ENCODE measurements around the gene CDC42SE2.

CDC42SE2 gene

GRCh38 chr5:131369558-131369957 is 105.7 kb downstream of the CDC42SE2 start:
- TF ChIP-seq TAF1 (IDR thresholded peaks at IDR 0.05; ENCODE audit: borderline replicate concordance, insufficient read depth, low read length): no peak
- TF ChIP-seq REST (IDR thresholded peaks at IDR 0.05; ENCODE audit: insufficient read depth in 1 of 2, low read depth in 2 of 2, low read length in 2 of 2): no peak
- no peak for TF ChIP-seq POLR2AphosphoS5 (IDR thresholded peaks at IDR 0.05; ENCODE audit: low read depth, low read length)
- TF ChIP-seq FOXP2 (optimal IDR thresholded peaks at IDR 0.05; ENCODE audit: borderline replicate concordance, extremely low read depth, extremely low read length, insufficient read depth): no peak
- TF ChIP-seq SIN3A (IDR thresholded peaks at IDR 0.05; ENCODE audit: borderline replicate concordance, insufficient read depth, low read length): no peak

GRCh38 chr5:131371835-131372234 is 108.0 kb downstream of the CDC42SE2 start:
- TF ChIP-seq FOXP2 (optimal IDR thresholded peaks at IDR 0.05; ENCODE audit: borderline replicate concordance, extremely low read depth, extremely low read length, insufficient read depth): no peak

GRCh38 chr5:131373265-131373664 is 109.4 kb downstream of the CDC42SE2 start:
- no peak for TF ChIP-seq REST (IDR thresholded peaks at IDR 0.05; ENCODE audit: insufficient read depth in 1 of 2, low read depth in 2 of 2, low read length in 2 of 2)
- TF ChIP-seq FOXP2 (optimal IDR thresholded peaks at IDR 0.05; ENCODE audit: borderline replicate concordance, extremely low read depth, extremely low read length, insufficient read depth): no peak
- TF ChIP-seq POLR2AphosphoS5 (IDR thresholded peaks at IDR 0.05; ENCODE audit: low read depth, low read length): no peak
- TF ChIP-seq TAF1 (IDR thresholded peaks at IDR 0.05; ENCODE audit: borderline replicate concordance, insufficient read depth, low read length): no peak
- TF ChIP-seq SIN3A (IDR thresholded peaks at IDR 0.05; ENCODE audit: borderline replicate concordance, insufficient read depth, low read length): no peak

- no peak for TF ChIP-seq POLR2AphosphoS5 (IDR thresholded peaks at IDR 0.05; ENCODE audit: low read depth, low read length)
- TF ChIP-seq SIN3A (IDR thresholded peaks at IDR 0.05; ENCODE audit: borderline replicate concordance, insufficient read depth, low read length): no peak
- TF ChIP-seq FOXP2 (optimal IDR thresholded peaks at IDR 0.05; ENCODE audit: borderline replicate concordance, extremely low read depth, extremely low read length, insufficient read depth): no peak
- no peak for TF ChIP-seq TAF1 (IDR thresholded peaks at IDR 0.05; ENCODE audit: borderline replicate concordance, insufficient read depth, low read length)
- TF ChIP-seq REST (IDR thresholded peaks at IDR 0.05; ENCODE audit: insufficient read depth in 1 of 2, low read depth in 2 of 2, low read length in 2 of 2): no peak
Observed at GRCh38 chr5:131375351-131375750, 111.5 kb downstream of the CDC42SE2 start.

GRCh38 chr5:131377346-131377745 is 113.5 kb downstream of the CDC42SE2 start:
- TF ChIP-seq FOXP2 (optimal IDR thresholded peaks at IDR 0.05; ENCODE audit: borderline replicate concordance, extremely low read depth, extremely low read length, insufficient read depth): no peak

- TF ChIP-seq FOXP2 (optimal IDR thresholded peaks at IDR 0.05; ENCODE audit: borderline replicate concordance, extremely low read depth, extremely low read length, insufficient read depth): no peak
- TF ChIP-seq TAF1 (IDR thresholded peaks at IDR 0.05; ENCODE audit: borderline replicate concordance, insufficient read depth, low read length): no peak
- TF ChIP-seq REST (IDR thresholded peaks at IDR 0.05; ENCODE audit: insufficient read depth in 1 of 2, low read depth in 2 of 2, low read length in 2 of 2): no peak
- TF ChIP-seq POLR2AphosphoS5 (IDR thresholded peaks at IDR 0.05; ENCODE audit: low read depth, low read length): no peak
- TF ChIP-seq SIN3A (IDR thresholded peaks at IDR 0.05; ENCODE audit: borderline replicate concordance, insufficient read depth, low read length): no peak
Observed at GRCh38 chr5:131377785-131378325, 114.0 kb downstream of the CDC42SE2 start.

All from PFSK-1 (cell line).